AG10803 (cell line): ENCODE measurements around the gene TFAP2D.

Experiments
- DNase-seq: peaks from one replicate; pipeline ENCODE4 v3.0.0; 2010; ENCODE audit warnings: low read depth
- H3K4me3 ChIP-seq: 2 replicates; pipeline ENCODE4 v1.5.1; 2011; ENCODE audit warnings: mild to moderate bottlenecking, low read length, control low read depth
- CTCF ChIP-seq: conservative IDR thresholded peaks from 2 replicates; pipeline ENCODE4 v1.5.1; 2011; ENCODE audit warnings: mild to moderate bottlenecking, low read length, control low read depth, inconsistent platforms

TFAP2D gene

GRCh38 chr6:50699051-50699775 is 14.1 kb upstream of the TFAP2D start:
- DNase-seq: peak; percentile 33
- H3K4me3 ChIP-seq: no peak overlapping the region
- no peak for TF ChIP-seq CTCF

- DNase-seq: no peak
- no peak for TF ChIP-seq CTCF
- H3K4me3 ChIP-seq: no peak overlapping the region
Observed at GRCh38 chr6:50706575-50706974, 6.8 kb upstream of the TFAP2D start.

- no peak for TF ChIP-seq CTCF
- no peak for DNase-seq
- no peak overlapping the region for H3K4me3 ChIP-seq
Observed at GRCh38 chr6:50707191-50707590, 6.1 kb upstream of the TFAP2D start.

- TF ChIP-seq CTCF: no peak
- DNase-seq: no peak
- no peak overlapping the region for H3K4me3 ChIP-seq
Observed at GRCh38 chr6:50707652-50708300, 5.5 kb upstream of the TFAP2D start.

GRCh38 chr6:50708664-50709365 is 4.5 kb upstream of the TFAP2D start:
- no peak for DNase-seq
- TF ChIP-seq CTCF: no peak
- H3K4me3 ChIP-seq: no peak overlapping the region

- TF ChIP-seq CTCF: no peak
- no peak for DNase-seq
- no peak overlapping the region for H3K4me3 ChIP-seq
Observed at GRCh38 chr6:50709366-50709734, 4.0 kb upstream of the TFAP2D start.
